Kasumi-1 (cell line): Measurements from ENCODE around the gene TAOK2.

Experiments used
- DNase-seq, 2 experiments: peaks; one replicate each; lab custom pipeline; 2025; lab: John Stamatoyannopoulos, UW

TAOK2 gene

GRCh38 chr16:29963021-29963743 lies 10.5 kb upstream of the TAOK2 start:
- no peak for DNase-seq

- no peak for DNase-seq
These were observed 5.5 kb upstream of the TAOK2 start for GRCh38 chr16:29968205-29968604.

- no peak for DNase-seq
These were observed 2.4 kb upstream of the TAOK2 start for GRCh38 chr16:29971304-29971703.

GRCh38 chr16:29972500-29972899 lies 1.2 kb upstream of the TAOK2 start:
- DNase-seq: no peak

- DNase-seq: no peak
These were observed 680 bp upstream of the TAOK2 start for GRCh38 chr16:29972992-29973383.

- DNase-seq: no peak
These were observed 844 bp downstream of the TAOK2 start for GRCh38 chr16:29974291-29975133.

GRCh38 chr16:29975134-29975538 lies 1.5 kb downstream of the TAOK2 start:
- DNase-seq: no peak

- no peak for DNase-seq
These were observed 2.3 kb downstream of the TAOK2 start for GRCh38 chr16:29975811-29976511.

GRCh38 chr16:29977063-29977825 lies 3.6 kb downstream of the TAOK2 start:
- no peak for DNase-seq

GRCh38 chr16:29978081-29978480 lies 4.4 kb downstream of the TAOK2 start:
- no peak for DNase-seq

GRCh38 chr16:29978564-29979270 lies 5.0 kb downstream of the TAOK2 start:
- DNase-seq: no peak

GRCh38 chr16:29982560-29983419 lies 9.1 kb downstream of the TAOK2 start:
- DNase-seq: no peak

GRCh38 chr16:29983420-29984136 lies 9.9 kb downstream of the TAOK2 start:
- no peak for DNase-seq

GRCh38 chr16:29984137-29984763 lies 10.6 kb downstream of the TAOK2 start:
- DNase-seq: no peak

- DNase-seq: no peak
These were observed 11.1 kb downstream of the TAOK2 start for GRCh38 chr16:29984764-29985147.

- no peak for DNase-seq
These were observed 11.7 kb downstream of the TAOK2 start for GRCh38 chr16:29985271-29985811.

- no peak for DNase-seq
These were observed 12.6 kb downstream of the TAOK2 start for GRCh38 chr16:29986231-29986630.

GRCh38 chr16:29986931-29987330 lies 13.3 kb downstream of the TAOK2 start:
- DNase-seq: no peak
